Measurements from ENCODE around the gene CLIP1. TPM values are rescaled to one million over a fixed set of nuclear protein-coding genes. Genes with fewer than 3 reads are reported as not detected.

The CLIP1 gene
- total RNA-seq, 1 donor from 2014 or later = 70.0 TPM

DNA sequence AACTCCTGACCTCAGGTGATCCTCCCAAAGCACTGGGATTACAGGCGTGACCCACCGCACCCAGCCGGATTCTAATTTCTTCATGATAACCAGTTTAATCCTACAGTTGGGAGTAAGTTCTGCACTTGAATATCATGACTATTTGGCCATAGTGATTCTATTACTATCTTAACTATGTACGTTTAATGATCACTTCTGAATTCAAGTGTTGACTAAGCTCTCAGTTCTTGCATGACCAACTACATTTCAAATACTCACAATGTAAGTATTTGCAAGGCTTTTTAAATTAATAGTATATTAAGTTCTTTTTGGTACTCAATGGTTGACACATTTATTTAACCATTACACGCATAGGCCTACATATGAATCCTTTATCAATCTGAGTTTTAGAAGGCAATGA is 138.8 kb downstream of the CLIP1 start:
- no peaks in the 10 kb centered on the region for H3K27me3 Mint-ChIP-seq (ENCODE audit: low read depth, unreplicated experiment)
- H3K4me1 ChIP-seq (ENCODE audit: insufficient read depth, low read length) = peaks cover 9% of the 10 kb centered on the region
- H3K27ac ChIP-seq (ENCODE audit: low read depth, low read length) = no peak overlapping the region
- no peaks in the 10 kb centered on the region for H3K36me3 Mint-ChIP-seq (ENCODE audit: low read depth, unreplicated experiment)
- peaks cover 10% of the 10 kb centered on the region for H3K4me1 Mint-ChIP-seq (ENCODE audit: low read depth, unreplicated experiment)
- no peaks in the 10 kb centered on the region for H3K9me3 ChIP-seq (ENCODE audit: insufficient read depth, low read depth, low read length)
- peaks cover 6% of the 10 kb centered on the region for H3K36me3 ChIP-seq (ENCODE audit: insufficient read depth, low read length)
- H3K27me3 ChIP-seq (ENCODE audit: insufficient read depth, low read length) = no peaks in the 10 kb centered on the region
- no peaks in the 10 kb centered on the region for H3K79me2 ChIP-seq (ENCODE audit: insufficient read depth, low read length)
- no peak overlapping the region for H3K4me3 ChIP-seq (ENCODE audit: insufficient read depth, low read depth, low read length)
- no peaks in the 10 kb centered on the region for H3K9me3 Mint-ChIP-seq (ENCODE audit: unreplicated experiment)
- DNase-seq (ENCODE audit: low read depth) (no peak), FAIRE-seq (no peak)
- H3K27ac Mint-ChIP-seq (ENCODE audit: unreplicated experiment) = no peak overlapping the region
- no peak overlapping the region for H3K4me3 Mint-ChIP-seq (ENCODE audit: unreplicated experiment)
- TF ChIP-seq, protein P1, sequence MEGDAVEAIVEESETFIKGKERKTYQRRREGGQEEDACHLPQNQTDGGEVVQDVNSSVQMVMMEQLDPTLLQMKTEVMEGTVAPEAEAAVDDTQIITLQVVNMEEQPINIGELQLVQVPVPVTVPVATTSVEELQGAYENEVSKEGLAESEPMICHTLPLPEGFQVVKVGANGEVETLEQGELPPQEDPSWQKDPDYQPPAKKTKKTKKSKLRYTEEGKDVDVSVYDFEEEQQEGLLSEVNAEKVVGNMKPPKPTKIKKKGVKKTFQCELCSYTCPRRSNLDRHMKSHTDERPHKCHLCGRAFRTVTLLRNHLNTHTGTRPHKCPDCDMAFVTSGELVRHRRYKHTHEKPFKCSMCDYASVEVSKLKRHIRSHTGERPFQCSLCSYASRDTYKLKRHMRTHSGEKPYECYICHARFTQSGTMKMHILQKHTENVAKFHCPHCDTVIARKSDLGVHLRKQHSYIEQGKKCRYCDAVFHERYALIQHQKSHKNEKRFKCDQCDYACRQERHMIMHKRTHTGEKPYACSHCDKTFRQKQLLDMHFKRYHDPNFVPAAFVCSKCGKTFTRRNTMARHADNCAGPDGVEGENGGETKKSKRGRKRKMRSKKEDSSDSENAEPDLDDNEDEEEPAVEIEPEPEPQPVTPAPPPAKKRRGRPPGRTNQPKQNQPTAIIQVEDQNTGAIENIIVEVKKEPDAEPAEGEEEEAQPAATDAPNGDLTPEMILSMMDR (IDR thresholded peaks at IDR 0.05; ENCODE audit: insufficient read depth, low read depth, low read length) = no peak
- TF ChIP-seq EZH2 (IDR thresholded peaks at IDR 0.05; ENCODE audit: insufficient read depth, low read length) = no peak
- no peak overlapping the region for H3K9ac ChIP-seq (ENCODE audit: low read length)
- H2AFZ ChIP-seq (ENCODE audit: low read depth, low read length) = no peak overlapping the region
- peaks cover 8% of the 10 kb centered on the region for H4K20me1 ChIP-seq (ENCODE audit: insufficient read depth, low read length)
- no peak overlapping the region for H3K4me2 ChIP-seq (ENCODE audit: low read length)

DNA sequence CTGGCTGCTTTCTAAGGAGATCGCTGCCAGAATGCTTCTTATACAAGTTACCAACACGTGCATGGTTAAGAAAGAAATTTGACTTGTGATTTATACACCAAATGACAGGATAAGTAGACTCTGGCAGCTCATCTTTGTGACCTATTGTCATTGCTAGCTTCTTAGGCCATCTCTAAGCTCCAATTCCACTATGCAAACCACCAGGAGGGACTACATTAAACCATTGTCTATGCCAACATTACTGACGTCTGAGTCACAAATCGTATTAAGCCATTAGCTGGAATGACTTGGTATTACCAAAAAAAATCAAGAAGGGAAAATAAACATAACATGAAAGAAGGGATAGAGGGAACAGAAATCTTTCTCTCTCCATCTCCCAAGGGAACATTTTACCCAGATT is 140.4 kb downstream of the CLIP1 start:
- Histone ChIP-seq H3K36me3 (ENCODE audit: insufficient read depth, low read length) (peaks cover 10% of the 10 kb centered on the region), H4K20me1 (ENCODE audit: insufficient read depth, low read length) (peaks cover 8% of the 10 kb centered on the region), H3K4me1 (ENCODE audit: insufficient read depth, low read length) (peaks cover 9% of the 10 kb centered on the region), H3K4me2 (ENCODE audit: low read length) (peak overlapping the region; percentile 27), H3K27ac (ENCODE audit: low read depth, low read length) (no peak overlapping the region), H2AFZ (ENCODE audit: low read depth, low read length) (no peak overlapping the region), H3K9me3 (ENCODE audit: insufficient read depth, low read depth, low read length) (no peaks in the 10 kb centered on the region), H3K9ac (ENCODE audit: low read length) (no peak overlapping the region), H3K4me3 (ENCODE audit: insufficient read depth, low read depth, low read length) (no peak overlapping the region), H3K27me3 (ENCODE audit: insufficient read depth, low read length) (no peaks in the 10 kb centered on the region), H3K79me2 (ENCODE audit: insufficient read depth, low read length) (no peaks in the 10 kb centered on the region)
- H3K9me3 Mint-ChIP-seq (ENCODE audit: unreplicated experiment) = no peaks in the 10 kb centered on the region
- TF ChIP-seq EZH2 (IDR thresholded peaks at IDR 0.05; ENCODE audit: insufficient read depth, low read length) = no peak
- TF ChIP-seq, protein P1 (IDR thresholded peaks at IDR 0.05; ENCODE audit: insufficient read depth, low read depth, low read length) = no peak
- no peaks in the 10 kb centered on the region for H3K27me3 Mint-ChIP-seq (ENCODE audit: low read depth, unreplicated experiment)
- FAIRE-seq (peak; percentile 81), DNase-seq (ENCODE audit: low read depth) (peak; percentile 84)
- H3K36me3 Mint-ChIP-seq (ENCODE audit: low read depth, unreplicated experiment) = peaks cover 5% of the 10 kb centered on the region
- no peak overlapping the region for H3K4me3 Mint-ChIP-seq (ENCODE audit: unreplicated experiment)
- H3K27ac Mint-ChIP-seq (ENCODE audit: unreplicated experiment) = no peak overlapping the region
- H3K4me1 Mint-ChIP-seq (ENCODE audit: low read depth, unreplicated experiment) = peaks cover 10% of the 10 kb centered on the region

DNA sequence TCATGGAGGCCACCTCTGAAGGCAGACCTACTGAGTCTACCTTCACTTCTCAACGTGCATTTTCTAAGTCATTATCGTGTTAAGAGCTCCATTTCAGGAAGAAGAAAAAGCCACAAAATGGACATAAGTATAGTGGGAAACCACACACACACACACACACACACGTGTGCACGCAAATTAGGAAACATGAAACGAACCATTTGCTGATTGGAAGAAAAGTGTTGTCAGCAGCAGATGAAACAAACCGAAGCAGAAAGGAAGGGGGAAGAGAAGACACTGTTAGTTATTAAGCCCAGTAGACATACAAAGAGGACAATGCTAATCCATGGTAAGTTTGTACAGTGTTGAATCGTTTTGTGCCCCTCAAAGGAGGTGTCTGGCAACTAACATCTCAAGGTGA is 146.2 kb downstream of the CLIP1 start:
- Mint-ChIP-seq H3K27ac (ENCODE audit: unreplicated experiment) (no peak overlapping the region), H3K36me3 (ENCODE audit: low read depth, unreplicated experiment) (peaks cover 10% of the 10 kb centered on the region), H3K4me1 (ENCODE audit: low read depth, unreplicated experiment) (peaks cover 3% of the 10 kb centered on the region), H3K4me3 (ENCODE audit: unreplicated experiment) (no peak overlapping the region), H3K27me3 (ENCODE audit: low read depth, unreplicated experiment) (no peaks in the 10 kb centered on the region), H3K9me3 (ENCODE audit: unreplicated experiment) (no peaks in the 10 kb centered on the region)
- no peaks in the 10 kb centered on the region for H3K27me3 ChIP-seq (ENCODE audit: insufficient read depth, low read length)
- H3K4me1 ChIP-seq (ENCODE audit: insufficient read depth, low read length) = no peaks in the 10 kb centered on the region
- DNase-seq (ENCODE audit: low read depth) (no peak), FAIRE-seq (no peak)
- H3K79me2 ChIP-seq (ENCODE audit: insufficient read depth, low read length) = no peaks in the 10 kb centered on the region
- H3K4me3 ChIP-seq (ENCODE audit: insufficient read depth, low read depth, low read length) = no peak overlapping the region
- H3K36me3 ChIP-seq (ENCODE audit: insufficient read depth, low read length) = peaks cover 25% of the 10 kb centered on the region
- no peak overlapping the region for H2AFZ ChIP-seq (ENCODE audit: low read depth, low read length)
- TF ChIP-seq, protein P1 (IDR thresholded peaks at IDR 0.05; ENCODE audit: insufficient read depth, low read depth, low read length) = no peak
- no peak for TF ChIP-seq EZH2 (IDR thresholded peaks at IDR 0.05; ENCODE audit: insufficient read depth, low read length)
- H3K9ac ChIP-seq (ENCODE audit: low read length) = no peak overlapping the region
- no peak overlapping the region for H3K27ac ChIP-seq (ENCODE audit: low read depth, low read length)
- H4K20me1 ChIP-seq (ENCODE audit: insufficient read depth, low read length) = no peaks in the 10 kb centered on the region
- H3K9me3 ChIP-seq (ENCODE audit: insufficient read depth, low read depth, low read length) = no peaks in the 10 kb centered on the region
- no peak overlapping the region for H3K4me2 ChIP-seq (ENCODE audit: low read length)
